ENCODE measurements around the gene TMEM51. TPM values are rescaled to one million over a fixed set of nuclear protein-coding genes. Genes with fewer than 3 reads are reported as not detected.
A peak's percentile ranks its signal among the peaks of the same experiment; 100 is the strongest.

Gene TMEM51
- total RNA-seq, 1 donor from 2014 or later: 4.4 TPM

DNA sequence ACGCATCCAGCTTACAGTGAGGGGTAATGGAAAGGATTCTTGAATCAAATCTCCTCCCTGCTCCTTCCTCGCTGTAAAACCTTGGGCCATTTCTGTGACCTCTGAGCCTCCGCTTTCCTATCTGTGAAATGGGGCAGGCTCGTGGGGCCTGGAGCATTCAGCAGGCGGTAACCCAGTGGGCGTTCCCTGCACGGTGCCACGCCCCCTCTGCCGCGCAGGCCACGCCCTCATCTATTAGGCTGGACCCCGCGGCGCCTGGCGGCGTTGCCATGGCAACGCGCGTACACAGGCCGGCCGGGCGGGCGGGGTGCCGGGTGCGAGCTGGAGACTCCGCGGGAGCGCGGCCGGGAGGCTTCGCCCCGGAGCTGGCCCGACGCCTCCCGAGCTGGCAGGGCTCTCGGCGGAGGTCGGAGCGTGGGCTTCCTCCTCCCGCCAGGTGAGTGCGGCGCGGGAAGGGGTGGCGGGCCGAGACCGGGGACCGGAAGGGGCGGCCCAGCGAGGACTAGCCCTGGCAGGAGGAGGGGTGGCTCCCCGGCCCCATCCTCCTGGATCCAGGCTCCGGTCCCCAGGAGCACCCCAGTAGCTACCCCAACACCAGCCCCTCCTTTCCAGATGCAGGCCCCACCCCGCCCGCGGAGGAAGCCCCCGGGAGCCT lies 93.5 kb downstream of the TMEM51 start, which contains the start of gene FHAD1:
FHAD1 (plus strand) TSS at position 264 of the 655 bp plus-strand sequence. CDS start 4,562 bp downstream, outside the sequence.
- peak; percentile 80 for DNase-seq

DNA sequence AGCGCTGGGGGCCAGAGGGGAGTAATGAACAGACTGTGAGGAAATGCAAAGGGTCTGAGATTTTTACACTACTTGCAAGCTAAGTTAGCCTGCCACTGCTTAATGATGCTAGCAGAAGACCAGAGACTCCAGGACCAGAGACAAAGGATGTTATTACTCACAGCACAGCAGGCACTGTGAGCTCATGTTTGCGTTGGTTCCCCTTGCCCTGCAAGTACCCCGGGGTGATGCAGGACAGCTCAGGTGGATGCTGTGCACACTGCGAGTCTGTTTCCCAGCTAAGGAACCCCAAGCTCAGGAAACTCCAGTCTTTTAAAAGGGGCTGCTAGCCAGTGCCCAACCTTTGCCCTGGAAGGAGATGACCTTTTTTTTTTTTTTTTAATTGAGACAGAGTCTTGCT lies 94.7 kb downstream of the TMEM51 start:
- no peak for DNase-seq

DNA sequence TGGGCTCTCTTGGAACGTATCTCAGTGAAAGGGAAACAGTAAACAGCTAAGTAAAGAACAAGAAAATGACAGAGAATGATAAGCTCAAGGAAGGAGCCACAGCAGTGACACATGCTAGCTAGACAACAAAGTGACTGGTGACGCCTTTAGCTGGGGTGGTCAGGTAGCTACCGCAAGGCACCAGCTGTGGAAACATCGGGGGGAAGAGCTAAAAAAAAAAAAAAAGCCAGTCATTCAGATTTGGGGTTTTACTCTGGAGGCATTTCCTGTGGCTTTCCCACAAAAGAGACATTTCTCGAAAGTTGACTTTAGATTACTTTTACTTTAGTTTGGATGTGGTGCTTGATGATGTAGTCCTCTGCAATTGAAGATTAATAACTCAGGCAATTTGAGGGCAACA lies 95.5 kb downstream of the TMEM51 start:
- DNase-seq: no peak

DNA sequence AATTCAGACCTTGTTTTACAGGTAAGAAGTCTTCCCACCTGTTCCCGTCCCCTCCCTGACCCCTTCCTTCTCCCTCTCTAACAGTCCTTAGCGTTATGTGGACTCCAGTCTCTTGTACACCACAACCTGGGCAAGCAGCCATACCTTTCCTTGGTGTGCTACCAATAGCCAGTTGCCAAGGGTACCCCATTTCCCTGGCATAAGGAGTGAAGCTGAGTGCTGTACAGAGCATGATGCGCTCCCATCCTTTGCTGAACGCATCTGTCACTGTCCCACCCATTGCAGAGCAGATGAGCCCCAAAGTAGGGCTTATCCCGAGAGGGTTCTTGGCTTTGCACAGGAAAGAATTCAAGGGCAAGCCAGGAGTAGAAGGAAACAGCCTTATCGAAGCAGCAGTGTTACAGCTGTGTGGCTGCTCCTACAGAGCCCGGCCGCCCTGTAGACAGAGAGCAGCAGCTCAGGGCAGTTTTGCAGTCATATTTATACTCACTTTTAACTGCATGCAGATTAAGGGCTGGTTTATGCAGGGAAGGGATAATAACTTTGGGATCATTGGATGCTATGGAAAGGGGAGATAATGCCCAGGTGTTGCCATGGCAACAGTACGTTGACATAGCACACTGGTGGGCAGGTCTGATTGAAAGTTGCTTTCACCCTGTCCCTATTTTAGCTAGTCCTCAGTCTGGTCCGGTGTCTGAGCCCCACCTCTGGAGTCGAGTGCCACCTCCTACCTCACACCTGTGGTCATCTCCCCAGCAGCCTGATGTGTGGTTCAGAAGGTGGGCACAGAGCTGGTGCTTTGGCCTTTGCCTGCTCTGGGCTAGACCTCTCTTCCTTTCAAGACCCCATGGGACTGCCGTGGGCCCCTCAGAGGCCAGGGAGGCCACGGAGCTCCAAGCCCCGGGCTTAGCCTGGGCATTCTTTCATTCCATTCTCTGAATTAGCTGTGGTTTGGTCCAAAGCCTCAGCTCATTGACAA lies 98.6 kb downstream of the TMEM51 start:
- DNase-seq: no peak

DNA sequence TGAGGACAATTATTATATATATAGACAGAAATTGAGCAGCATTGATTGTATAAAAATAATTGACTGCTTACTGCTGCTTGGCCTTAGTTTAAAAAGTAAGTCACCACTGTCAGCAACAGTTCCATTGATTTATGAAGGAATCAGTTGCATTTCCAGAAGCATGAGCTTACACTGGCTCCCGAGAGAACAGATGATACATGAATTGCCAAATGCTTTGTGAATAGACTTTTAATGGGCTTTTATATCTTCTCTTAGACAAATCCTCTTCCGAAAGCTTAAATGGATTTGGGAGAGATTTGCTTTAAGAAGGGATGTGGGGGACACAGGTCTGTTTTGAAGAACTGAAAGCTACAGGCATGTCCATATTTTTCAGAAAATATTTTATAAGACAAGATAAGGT lies 101.0 kb downstream of the TMEM51 start:
- DNase-seq: no peak

DNA sequence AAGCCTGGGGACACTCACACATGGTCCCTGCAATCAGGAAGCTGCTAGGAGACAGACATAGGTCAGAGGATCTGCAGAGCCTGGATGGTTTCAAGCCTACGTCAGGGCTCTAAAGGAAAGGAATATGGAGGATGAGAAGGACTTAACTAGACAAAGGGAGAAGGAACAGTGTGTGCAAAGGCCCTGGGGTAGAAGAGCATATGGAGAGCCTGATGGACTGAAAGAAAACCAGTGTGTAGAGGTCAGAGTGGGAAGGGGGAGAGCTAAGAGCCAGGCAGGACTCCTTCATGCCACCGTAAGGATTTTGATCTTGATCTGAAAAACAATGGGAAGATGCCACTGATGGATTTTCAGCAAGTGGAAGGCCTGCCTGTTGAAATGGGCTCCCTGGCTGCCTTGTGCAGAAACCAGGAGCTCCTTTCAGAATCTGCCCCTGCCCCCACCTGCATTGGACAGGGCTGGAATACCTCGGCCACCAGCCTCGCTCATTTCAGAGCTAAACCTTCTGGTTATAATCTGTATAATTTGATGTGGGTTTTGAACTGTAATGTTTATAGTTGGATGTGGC lies 102.1 kb downstream of the TMEM51 start:
- no peak for DNase-seq

DNA sequence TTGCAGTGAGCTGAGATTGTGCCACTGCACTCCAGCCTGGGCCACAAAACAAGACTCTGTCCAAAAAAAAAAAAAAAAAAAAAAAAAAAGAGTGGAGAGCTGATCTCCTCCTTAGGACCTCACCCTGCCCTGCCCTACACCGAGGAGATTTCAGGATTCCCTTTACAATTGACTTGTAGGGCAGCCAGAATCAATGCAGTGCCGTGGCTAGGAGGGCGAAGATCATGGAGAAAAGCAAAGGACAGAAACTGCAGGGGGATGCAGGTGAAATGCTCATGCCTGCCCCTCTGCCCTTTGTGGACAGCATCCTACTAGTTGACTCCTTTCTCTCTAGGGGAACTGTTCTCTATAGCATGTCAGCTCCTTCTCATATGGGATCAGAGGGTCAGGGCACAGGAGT lies 103.0 kb downstream of the TMEM51 start:
- DNase-seq: no peak

DNA sequence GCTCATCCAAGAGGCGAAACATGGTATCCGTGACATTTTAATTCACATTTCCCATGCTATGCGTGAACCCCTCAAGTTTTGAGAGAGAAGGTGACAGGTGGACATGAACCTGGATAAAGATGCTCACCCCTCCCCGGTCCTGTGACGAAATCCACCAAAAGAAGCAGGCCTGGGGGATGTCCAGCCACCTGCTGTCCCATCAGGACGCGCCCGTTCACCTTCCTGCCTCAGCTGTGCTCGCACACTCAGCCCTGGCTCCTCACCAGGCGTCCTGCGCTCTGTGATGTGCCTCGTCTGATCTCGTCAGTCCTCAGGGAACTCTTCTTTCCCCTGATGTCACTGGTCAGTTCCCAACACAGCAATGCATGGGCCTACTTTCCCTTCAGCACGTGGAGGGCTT lies 103.8 kb downstream of the TMEM51 start:
- DNase-seq: no peak

DNA sequence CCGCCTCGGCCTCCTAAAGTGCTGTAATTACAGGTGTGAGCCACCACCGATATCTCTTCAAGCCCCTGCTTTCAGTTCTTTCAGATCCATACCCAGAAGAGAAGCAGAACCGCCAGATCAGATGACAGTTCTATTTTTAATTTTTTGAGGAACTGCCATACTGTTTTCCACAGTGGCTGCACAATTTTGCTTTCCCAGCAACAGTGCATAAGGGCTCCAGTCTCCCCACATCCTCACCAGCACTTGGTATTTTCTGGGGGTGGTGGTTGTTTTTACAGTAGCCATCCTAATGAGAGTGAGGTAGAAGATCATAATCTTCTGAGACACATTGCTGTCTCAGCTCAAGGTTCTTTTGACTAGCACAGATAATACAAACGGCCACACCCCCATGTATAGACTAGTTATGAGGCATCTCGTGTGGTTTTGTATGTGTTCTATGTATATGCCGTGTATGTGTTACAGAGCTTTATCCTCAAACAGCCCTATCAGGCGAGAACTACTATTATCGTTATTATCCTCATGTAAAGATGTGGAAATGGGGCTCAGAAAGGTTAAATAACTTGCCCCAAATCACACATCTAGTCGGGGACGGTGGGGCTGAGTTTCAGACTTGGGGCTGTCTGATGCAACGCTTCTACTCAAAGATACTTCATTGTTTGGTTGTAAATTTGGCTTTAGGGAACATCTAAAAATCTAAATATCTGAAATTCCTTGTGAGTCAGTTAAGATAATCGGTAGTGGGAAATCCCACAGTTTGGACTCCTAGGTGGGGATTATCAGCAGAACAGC lies 105.5 kb downstream of the TMEM51 start:
- no peak for DNase-seq

DNA sequence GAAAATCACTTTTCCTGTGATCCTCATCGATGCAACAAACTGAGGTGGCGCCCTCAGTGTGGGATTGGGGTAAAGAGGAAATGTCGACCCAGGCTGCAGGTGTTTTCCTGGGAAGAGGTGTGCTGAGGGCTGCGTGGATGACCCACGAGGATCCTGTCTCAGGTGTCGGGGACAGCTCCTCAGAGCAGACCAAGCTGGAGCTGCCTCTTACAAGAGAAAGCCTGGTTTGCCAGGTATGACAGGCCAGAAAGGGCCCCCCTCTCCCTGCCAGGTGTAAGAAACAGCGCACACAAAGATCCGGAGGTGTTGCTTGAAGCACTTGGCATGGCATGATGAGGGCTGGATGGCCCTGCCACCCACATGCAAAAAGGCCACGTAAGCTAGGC lies 106.1 kb downstream of the TMEM51 start:
- DNase-seq: no peak

DNA sequence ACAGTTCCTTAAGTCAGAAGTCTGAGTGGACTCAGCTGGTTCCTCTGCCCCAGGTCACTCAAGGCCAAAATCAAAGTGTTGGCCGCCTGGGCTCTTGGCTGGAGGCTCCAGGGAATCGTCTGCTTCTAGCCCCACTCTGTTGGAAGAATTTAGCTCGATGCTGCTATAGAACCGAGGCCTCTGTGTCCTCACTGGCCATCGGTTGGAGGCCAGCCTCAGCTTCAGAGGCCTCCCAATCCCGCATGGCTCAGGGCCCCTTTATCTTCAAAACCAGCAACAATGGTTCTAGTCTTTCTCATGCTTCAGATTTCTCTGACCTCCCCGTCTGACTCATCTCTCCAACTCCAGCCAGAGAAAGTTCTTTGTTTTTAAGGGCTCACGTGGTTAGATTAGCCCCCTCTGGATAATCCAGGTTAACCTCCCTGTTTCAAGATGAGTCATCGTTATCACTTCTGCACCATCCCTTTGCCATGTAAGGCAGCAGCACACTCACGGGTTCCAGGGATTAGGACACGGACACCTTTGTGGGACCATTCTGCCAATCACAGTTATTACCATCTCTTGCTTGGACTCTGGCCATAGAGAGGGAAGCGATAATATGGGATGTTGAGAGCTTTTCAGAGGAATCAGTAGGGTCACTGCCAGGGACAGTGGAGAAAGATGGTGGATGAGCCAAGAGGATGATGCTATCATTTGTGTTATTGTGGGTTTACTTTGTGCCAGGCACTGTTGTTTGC lies 107.0 kb downstream of the TMEM51 start:
- DNase-seq: no peak

DNA sequence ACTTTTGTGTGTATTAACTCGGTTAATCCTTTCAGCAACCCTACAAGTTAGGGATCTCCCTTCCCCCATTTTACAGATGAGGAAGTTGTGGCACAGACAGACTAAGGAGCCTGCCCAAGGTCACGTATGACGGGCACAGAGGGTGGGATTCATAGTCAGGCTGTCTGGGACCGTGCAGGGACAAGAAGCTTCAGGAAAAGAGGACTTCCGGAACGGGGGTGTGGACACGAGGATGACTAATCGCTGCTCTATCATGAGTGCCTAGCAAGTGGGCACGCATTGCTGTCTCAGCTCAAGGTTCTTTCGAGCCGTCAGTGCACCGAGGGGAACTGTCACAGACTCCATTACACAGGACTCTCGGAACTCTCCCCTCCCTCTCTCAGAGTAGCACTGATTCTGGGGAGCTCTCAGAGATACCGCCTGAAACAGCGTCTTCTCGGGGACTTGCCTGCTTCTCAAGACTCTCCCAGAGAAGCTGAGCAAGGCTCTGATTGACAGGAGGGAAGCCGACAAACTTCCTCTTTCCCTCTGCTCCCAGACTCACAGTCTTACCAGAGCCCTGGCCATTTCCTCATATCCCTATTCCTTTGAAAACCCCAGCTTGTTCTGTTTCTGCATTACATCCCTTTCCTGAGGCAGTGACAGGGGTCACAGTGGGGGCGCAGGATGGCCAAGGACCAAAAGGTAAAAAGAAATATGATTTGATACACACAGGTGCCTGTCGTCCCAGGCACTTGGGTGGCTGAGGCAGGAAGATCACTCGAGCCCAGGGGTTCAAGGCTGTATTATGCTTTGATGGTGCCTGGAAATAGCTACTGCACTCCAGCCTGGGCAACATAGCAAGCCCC lies 107.8 kb downstream of the TMEM51 start:
- DNase-seq: no peak

DNA sequence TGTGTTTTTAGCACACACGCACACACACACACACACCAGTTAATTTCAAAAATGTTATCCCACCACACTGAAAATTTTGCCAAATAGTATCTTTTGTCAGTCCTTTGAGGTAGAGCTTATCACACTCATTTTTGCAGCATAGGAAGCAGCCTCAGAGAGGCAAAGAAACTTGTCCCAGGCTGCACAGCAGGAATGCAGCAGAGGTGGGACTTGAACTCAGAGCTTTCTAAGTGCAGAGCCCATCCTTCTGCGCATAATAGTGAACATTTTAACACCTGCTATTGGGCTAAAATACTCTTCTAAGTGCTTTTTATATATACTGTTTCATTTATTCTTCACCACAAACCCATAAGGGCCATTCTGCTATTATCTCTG lies 108.4 kb downstream of the TMEM51 start:
- no peak for DNase-seq

DNA sequence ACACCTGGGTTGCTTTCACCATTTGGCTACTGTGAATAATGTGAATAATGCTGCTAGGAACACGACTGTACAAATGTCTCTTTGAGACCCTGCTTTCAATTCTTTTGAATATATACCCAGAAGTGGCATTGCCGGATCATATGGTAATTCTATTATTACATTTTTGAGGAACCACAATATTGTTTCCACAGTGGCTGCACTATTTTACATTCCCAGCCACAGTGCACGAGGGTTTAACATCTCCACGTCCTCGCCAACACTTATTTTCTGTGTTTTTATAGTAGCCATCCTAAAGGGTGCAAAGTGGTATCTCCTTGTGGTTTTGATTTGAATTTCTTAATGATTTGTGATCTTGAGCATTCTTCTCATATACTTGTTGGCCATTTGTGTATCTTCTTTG lies 109.2 kb downstream of the TMEM51 start:
- no peak for DNase-seq

DNA sequence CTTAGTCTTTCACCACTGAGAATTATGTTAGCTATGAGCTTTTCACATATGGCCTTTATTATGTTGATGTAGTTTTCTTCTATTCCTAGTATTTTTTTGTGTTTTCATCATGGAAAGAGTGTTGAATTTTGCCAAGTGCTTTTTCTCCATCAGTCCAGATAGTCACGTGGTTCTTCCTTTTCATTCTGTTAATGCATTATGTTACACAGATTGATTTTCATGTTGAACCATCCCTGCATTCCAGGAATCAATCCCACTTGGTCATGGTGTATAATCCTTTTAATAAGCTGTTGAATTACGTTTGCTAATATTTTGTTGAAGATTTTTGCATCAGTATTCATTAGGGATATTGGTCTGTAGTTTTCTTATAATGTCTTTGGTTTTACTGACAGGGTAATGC lies 111.2 kb downstream of the TMEM51 start:
- no peak for DNase-seq

Other genes starting within 250 kb of the TMEM51 start
- 3.8 TPM for gene FHAD1, start 93.5 kb downstream of the TMEM51 start, total RNA-seq